Measurements from ENCODE around the gene RPTOR.
"Not testable (repeated sequence)": the region's sequence is repeated elsewhere in the genome, so short reads cannot be mapped to it uniquely, and the experiment has no call there.

RPTOR gene

GRCh38 chr17:80872001-80872500 is 327.4 kb downstream of the RPTOR start:
- TF ChIP-seq PAX5 (IDR thresholded peaks at IDR 0.05; ENCODE audit: insufficient read depth, low read length, severe bottlenecking): no peak
- no peak for TF ChIP-seq POLR2AphosphoS5 (IDR thresholded peaks at IDR 0.05; ENCODE audit: low read depth, low read length)
- no peak for TF ChIP-seq POLR2A (IDR thresholded peaks at IDR 0.05; ENCODE audit: low read depth, low read length)
- no peak for TF ChIP-seq POU2F2 (IDR thresholded peaks at IDR 0.05; ENCODE audit: low read depth, low read length)
- no peak for TF ChIP-seq TAF1 (IDR thresholded peaks at IDR 0.05; ENCODE audit: low read depth, low read length)
- FAIRE-seq (no peak), DNase-seq (ENCODE audit: insufficient read length, low spot score) (no peak)

- TF ChIP-seq POU2F2 (IDR thresholded peaks at IDR 0.05; ENCODE audit: low read depth, low read length) (no peak), PAX5 (IDR thresholded peaks at IDR 0.05; ENCODE audit: insufficient read depth, low read length, severe bottlenecking) (no peak), POLR2A (IDR thresholded peaks at IDR 0.05; ENCODE audit: low read depth, low read length) (no peak), TAF1 (IDR thresholded peaks at IDR 0.05; ENCODE audit: low read depth, low read length) (no peak), POLR2AphosphoS5 (IDR thresholded peaks at IDR 0.05; ENCODE audit: low read depth, low read length) (no peak), SPI1 (IDR thresholded peaks at IDR 0.05; ENCODE audit: low read depth, low read length) (no peak)
- FAIRE-seq: no peak
- no peak for DNase-seq (ENCODE audit: insufficient read length, low spot score)
Observed at GRCh38 chr17:80872501-80873306, 328.1 kb downstream of the RPTOR start.

- TF ChIP-seq TAF1 (IDR thresholded peaks at IDR 0.05; ENCODE audit: low read depth, low read length) (no peak), POLR2AphosphoS5 (IDR thresholded peaks at IDR 0.05; ENCODE audit: low read depth, low read length) (no peak), POLR2A (IDR thresholded peaks at IDR 0.05; ENCODE audit: low read depth, low read length) (no peak), PAX5 (IDR thresholded peaks at IDR 0.05; ENCODE audit: insufficient read depth, low read length, severe bottlenecking) (no peak)
- DNase-seq (ENCODE audit: insufficient read length, low spot score) (no peak), FAIRE-seq (no peak)
Observed at GRCh38 chr17:80873307-80873951, 328.8 kb downstream of the RPTOR start.

- TF ChIP-seq PAX5 (IDR thresholded peaks at IDR 0.05; ENCODE audit: insufficient read depth, low read length, severe bottlenecking) (no peak), POLR2AphosphoS5 (IDR thresholded peaks at IDR 0.05; ENCODE audit: low read depth, low read length) (no peak), POU2F2 (IDR thresholded peaks at IDR 0.05; ENCODE audit: low read depth, low read length) (no peak), SPI1 (IDR thresholded peaks at IDR 0.05; ENCODE audit: low read depth, low read length) (no peak), POLR2A (IDR thresholded peaks at IDR 0.05; ENCODE audit: low read depth, low read length) (no peak), TAF1 (IDR thresholded peaks at IDR 0.05; ENCODE audit: low read depth, low read length) (no peak)
- FAIRE-seq (no peak), DNase-seq (ENCODE audit: insufficient read length, low spot score) (no peak)
Observed at GRCh38 chr17:80874866-80875445, 330.3 kb downstream of the RPTOR start.

- not testable (repeated sequence) for DNase-seq (ENCODE audit: insufficient read length, low spot score); FAIRE-seq
Observed at GRCh38 chr17:80875480-80875995, 330.9 kb downstream of the RPTOR start.

GRCh38 chr17:80876456-80876949 is 331.9 kb downstream of the RPTOR start:
- FAIRE-seq; DNase-seq (ENCODE audit: insufficient read length, low spot score): not testable (repeated sequence)

- TF ChIP-seq POU2F2 (IDR thresholded peaks at IDR 0.05; ENCODE audit: low read depth, low read length): peak; percentile 99
- no peak for TF ChIP-seq TAF1 (IDR thresholded peaks at IDR 0.05; ENCODE audit: low read depth, low read length)
- FAIRE-seq (peak; percentile 99), DNase-seq (ENCODE audit: insufficient read length, low spot score) (peak; percentile 87)
Observed at GRCh38 chr17:80876950-80877728, 332.5 kb downstream of the RPTOR start.

GRCh38 chr17:80877729-80878303 is 333.2 kb downstream of the RPTOR start:
- TF ChIP-seq POLR2AphosphoS5 (IDR thresholded peaks at IDR 0.05; ENCODE audit: low read depth, low read length) (no peak), POLR2A (IDR thresholded peaks at IDR 0.05; ENCODE audit: low read depth, low read length) (no peak), PAX5 (IDR thresholded peaks at IDR 0.05; ENCODE audit: insufficient read depth, low read length, severe bottlenecking) (no peak), TAF1 (IDR thresholded peaks at IDR 0.05; ENCODE audit: low read depth, low read length) (no peak), POU2F2 (IDR thresholded peaks at IDR 0.05; ENCODE audit: low read depth, low read length) (no peak), SPI1 (IDR thresholded peaks at IDR 0.05; ENCODE audit: low read depth, low read length) (no peak)
- DNase-seq (ENCODE audit: insufficient read length, low spot score) (no peak), FAIRE-seq (peak; percentile 33)

Measured in GM12891 (cell line).